HG03159 (cell line): ENCODE results near the gene AMBRA1.

Experiments
- ATAC-seq: cut with Tn5 transposase; IDR thresholded peaks from one replicate; pipeline ENCODE4 v1.9.1; 2021; ENCODE audit warnings: mild to moderate bottlenecking, moderate library complexity; ENCODE audit not compliant: unreplicated experiment

AMBRA1 gene

DNA sequence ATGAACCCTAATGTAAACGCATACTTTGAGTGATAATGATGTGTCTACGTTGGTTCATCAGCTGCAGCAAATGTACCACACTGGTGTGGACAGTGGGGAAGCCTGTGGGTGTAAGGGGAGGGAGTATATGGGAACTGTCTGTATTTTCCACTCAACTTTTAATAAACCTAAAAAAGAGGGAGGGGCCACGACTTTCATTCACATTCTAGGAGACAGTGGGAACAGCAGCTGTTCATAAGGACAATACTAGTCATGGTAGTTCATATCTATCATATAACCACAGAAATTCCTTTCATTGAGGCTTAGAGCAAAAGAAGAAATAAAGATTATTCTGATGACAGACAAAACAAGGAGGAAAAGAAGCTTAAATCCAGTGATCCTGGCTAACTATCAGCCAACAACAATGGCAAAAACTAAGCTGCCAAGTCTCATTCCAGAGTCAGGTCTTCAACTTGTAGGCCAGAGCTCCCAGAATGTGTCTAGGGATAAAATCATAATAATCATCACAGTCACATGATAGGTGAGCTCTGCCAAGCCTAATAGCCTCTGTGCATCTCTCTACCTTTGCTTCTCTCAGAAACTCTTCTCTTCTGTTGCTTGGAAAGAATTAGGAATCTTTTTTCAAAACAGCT lies 142.9 kb downstream of the AMBRA1 start:
- no peak for ATAC-seq

DNA sequence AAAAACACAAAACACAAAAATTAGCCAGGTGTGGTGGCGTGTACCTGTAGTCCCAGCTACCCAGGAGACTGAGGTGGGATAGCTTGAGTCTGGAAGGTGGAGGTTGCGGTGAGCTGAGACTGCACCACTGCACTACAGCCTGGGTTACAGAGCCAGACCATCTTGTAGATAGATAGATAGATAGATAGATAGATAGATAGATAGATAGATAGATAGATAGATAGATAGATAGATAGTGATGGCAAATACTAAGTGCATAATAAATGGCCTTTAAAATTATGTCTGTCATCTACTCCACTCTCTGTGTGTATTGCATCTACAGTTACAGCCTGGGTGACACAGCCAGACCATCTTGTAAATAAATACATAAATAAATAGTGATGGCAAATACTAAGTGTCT lies 146.3 kb downstream of the AMBRA1 start:
- ATAC-seq, result no peak

DNA sequence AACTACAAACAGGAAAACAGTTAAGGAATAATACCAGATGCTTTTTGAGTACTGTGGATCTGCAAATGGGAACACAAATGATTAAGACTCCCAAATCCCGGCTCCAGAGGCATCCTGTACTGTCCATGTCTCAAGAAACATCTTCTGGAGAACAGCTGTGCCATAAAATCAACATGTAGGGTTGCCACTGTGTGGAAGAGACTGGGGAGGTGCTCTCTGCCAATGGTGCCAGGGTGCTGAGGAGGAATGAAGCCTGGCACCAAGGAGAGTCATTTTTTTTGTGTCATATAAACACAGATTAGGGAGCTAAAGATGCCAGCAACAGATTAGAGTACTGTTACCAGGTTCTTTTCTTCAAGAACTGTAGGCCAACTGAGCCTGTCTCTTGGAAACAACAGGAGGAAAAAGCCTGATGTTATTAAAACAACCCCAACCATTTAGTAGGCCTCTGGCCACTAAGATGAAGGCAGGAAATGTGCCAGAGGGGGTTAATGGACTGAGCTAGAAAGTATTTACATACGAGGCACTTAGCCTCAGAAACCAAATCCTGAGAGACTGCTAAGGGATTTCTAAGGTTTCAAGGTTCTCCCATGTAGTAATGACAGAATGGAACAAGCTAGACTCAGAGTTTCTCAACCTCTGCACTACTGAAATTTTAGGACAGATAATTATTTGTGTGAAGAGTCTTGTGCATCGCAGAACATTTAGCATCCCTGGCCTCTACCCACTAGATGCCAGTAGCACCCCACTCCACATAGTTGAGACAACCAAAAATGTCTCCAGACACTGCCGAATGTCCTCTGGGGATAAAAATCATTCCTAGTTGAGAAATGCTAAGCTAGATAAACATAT lies 147.7 kb downstream of the AMBRA1 start:
- no peak for ATAC-seq

DNA sequence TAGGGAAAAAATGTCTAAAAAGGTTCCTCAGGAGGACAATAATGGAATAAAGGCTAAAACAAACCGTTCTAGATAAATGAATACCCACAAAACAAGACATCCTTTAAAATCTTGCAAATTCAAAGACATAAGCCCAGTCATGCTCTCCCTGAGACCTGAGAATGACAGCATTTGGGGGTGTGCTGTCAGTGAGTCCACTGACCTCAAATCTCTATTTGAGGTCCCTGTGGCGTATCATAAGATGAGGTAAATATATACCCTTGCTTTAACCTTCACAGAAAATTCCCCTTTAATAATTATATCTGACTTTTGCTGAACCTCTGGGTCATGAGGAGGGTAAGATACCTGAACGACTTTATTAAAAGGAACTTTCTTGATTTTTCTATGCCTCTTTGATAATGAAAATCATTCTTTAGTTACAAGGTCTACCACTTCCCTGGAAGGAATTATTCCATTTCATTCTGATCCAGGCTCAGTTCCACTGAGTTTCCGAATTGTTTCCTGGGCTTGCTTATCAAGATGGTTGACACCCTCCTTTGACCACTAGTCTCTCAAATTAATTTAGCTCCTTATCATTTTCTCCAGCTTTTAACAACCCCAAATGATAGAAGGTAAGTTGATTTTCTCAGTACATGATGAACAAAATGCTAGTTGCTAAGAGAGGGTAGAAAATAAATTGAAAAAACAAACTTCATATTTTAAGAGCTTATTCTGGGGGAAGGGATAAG lies 148.5 kb downstream of the AMBRA1 start:
- no peak for ATAC-seq

DNA sequence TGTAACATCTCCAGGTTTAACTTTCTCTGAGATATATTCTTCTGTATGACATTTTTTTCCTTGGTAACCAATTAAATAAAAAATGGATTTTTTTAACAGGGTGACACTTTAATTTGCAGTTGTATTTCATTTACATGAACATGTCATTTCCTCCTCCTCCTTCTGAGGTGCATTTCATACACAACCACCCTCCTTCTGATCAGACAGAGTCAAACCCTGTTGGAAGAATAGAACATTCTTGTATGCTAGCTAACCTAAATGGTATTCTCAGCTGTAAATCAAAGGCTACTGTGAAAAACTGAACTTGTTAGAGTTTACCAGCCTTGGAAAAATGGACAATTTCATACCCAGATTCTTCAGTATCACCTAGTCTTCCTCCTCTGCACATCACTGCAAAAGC lies 149.5 kb downstream of the AMBRA1 start:
- ATAC-seq, result no peak

DNA sequence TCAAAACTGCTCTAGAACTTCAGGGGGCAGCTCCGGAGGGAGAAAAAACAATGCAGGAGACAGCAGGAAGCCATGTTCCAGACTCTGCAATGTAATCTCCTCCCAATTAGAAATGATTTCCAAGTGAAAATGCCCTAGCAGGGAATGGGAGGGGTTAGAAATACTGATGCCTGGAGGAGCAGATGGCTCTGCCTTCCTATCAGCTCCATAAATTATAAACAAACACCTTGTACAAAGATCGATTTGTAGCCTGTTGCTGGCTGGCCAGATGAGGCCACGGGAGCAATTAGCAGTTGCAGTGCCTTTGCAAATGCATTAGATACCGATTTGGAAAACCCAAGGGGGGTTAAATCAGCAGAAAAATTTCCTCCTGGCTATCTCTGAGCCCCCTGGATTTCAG lies 155.6 kb downstream of the AMBRA1 start:
- no peak for ATAC-seq

DNA sequence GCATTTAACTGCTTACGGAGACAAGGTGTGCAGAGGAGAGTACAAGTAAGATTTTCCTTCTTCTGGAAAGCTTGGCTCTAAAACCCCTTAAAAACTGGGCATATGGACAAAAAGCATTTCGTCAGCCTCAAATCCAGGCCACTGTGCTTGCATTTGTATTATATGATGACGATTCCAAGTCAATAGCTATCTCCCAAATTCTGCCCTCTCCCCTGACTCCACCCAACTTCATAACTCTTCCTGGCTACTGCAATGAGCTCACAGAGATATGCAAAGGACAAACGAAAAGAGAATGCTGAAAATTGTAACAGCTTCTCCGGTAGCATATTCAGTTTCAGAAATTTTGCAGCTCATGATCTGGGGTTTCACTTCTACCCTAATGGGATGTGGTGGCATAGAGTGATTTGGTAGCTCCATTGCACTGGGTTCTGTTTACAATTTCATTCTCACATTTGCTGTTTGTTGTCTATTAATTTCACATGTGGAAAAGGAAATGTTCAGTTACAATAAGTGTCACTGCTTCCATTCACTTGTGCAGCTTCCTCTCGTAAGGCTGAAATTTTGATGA lies 156.6 kb downstream of the AMBRA1 start:
- ATAC-seq, result no peak

DNA sequence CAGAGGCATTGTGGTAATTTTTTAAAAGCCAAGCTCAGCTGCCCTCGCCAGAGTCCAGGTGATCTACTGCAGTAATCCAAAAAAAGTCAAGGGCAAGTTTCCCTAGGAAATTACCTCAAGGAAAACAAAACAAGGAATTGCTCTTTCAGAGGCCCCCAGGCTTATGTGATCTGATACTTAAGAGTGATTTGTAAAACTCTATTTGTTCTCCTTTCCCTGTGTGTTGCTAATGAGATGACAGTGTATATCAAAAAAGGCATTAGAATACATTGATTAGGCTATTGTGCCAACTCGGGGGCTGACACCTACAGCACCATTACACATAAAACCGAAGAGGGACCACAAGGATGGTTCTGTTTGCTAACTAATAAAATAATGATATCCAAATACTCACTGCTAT lies 157.7 kb downstream of the AMBRA1 start:
- ATAC-seq, result no peak

DNA sequence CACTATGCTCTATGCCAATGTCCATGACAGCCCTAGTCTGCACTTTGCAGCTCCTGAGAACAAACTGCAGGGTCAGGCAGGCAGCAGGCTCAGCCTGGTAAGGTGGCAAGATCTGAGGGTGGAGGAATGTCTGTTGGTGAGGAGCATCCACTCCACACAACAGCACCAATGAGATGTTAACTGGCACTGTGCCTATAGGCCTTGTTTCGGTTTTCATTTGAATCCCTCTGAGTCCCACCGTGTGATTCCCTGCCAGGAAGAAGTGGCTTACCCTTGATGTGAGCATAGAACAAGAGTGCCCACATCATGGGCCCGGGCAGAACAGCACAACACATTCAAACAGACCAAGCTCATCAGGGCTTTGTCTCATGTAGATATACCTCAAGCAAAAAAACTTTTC lies 158.1 kb downstream of the AMBRA1 start:
- ATAC-seq, result no peak

DNA sequence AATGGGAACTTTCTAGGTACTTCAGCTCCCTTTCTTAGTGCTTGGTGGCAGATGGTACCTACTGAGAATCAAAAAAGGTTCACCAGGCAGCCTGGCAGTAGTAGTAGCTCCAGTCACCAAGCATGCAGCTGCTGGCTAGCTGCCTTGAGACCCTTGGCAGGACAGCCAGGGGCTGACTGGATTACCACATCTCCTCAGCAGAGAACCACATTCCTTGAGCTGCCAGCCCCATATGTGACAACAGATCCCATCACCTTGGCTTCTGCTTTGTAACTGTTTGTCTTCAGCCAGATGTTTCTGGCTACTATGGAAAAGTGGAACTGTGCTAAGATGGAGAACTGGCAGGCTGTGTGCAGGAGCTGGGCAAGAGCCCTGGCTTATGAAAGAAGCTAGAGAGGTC lies 162.6 kb downstream of the AMBRA1 start:
- ATAC-seq, result no peak

DNA sequence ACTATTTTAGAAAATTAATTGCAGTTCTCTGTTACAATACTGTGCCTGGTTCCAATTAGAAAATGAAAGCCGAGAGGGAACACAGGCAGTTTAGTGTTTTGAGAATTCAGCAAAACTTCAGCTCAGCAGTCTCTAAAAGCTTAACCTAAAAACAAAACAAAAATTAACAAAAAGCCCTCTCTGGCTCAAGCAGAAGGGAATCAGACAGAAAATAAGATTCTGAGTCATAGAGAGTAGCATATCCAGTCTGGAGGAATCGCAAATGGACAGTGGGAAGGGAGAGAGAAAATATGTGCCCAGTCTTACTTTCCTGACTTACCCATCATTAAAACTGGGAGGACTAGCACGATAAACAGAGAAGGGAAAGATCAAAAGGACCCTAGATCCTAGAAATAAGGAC lies 164.1 kb downstream of the AMBRA1 start:
- no peak for ATAC-seq

DNA sequence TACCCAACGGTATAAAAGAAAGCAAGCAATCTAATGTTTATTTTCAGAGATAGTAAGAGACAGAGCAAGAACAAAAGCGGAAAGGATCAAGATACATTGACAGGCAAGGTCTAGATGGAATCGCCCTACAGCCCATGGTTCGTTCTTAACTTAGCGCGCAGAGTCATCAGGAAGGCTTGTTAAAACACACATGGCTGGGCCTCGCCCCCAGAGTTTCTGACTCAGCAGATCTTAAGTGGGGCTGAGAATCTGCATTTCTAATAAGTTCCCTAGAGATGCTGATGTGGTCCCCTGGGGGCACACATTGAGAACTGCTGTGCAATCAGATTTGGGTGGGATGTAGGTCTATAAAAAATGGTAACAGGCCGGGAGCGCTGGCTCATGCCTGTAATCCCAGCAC lies 166.5 kb downstream of the AMBRA1 start:
- ATAC-seq, result no peak

DNA sequence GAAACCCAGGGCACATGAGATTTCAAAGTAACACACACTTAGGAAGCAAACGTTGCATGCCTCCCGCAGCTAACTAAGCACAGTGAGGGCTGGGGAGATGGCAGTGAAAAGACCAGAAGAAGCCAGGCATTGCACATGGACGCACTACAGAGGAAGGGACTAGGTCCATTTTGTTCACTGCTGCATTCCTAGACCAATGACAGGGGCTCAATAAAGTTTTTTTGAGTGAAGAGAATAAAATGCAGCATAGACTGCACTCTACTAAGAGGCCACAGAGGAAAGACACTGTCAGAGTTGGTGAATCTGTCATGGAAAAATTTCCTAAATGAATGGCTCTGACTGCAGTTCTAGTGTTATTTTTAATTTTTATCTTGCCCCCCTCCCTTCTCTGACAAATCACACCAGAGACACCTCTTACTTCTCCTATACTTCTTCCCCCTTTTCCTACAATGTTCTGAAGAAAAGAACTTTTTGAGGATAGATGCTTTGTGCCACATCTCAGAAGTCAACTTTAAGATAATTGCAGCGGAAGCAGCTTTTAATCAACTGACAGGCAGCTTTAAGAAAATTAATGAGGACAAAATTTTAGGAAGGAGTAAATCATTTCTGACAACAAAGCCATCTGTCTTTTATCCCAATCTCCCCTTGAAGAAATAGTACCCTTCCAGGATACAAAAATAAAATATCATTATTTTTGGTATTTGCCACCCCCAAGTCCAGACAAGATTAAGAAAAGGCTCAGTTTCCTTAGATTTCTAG lies 167.4 kb downstream of the AMBRA1 start:
- ATAC-seq, result no peak

DNA sequence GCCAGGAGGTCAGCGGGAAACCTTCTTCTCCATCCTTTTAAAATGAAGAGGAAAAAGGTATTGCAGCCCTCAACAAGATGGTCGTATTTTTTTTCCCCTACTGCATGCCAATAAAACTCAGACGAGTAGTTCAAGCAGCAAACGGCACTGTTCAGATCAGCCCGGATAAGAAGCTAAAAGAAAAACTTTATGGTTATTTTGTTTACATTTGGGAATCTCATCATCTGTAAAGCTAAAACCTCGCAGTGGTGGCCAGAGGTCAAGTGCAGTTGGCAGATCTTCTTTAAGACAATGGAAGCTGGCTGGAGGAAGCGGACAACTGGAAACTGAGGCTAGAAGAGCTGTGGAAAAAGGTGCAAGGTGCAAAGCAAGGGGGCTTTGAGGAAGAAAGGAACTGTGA lies 171.2 kb downstream of the AMBRA1 start:
- no peak for ATAC-seq

DNA sequence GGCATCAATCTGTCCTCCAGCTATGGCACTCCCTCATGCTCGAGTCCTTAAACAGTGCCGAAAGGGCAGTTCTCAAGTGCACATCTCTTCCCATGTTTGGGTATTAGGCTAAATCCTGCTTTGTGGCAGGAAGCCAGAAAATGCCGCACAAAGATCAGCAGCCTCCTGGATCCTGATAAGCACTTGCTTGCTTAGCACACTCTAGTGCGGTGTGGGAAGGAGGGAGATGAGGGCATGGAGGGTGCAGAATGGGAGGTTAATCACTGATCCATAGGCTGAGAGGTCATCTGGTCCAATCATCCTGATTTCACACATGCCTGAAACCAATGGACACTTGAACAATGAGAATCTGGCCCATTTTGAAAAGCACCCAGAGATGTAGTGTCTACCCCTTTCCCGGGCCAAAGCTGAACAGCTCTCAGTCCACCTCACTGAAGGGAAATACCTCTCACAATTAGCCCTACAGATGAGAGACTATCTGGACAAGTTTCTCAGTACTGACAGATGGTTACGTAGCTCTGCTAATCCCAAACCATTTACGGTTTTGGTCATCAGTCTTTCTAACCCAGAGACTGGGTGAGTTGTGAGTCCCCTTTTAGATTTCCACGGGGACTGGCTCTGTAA lies 172.5 kb downstream of the AMBRA1 start:
- ATAC-seq, result no peak

DNA sequence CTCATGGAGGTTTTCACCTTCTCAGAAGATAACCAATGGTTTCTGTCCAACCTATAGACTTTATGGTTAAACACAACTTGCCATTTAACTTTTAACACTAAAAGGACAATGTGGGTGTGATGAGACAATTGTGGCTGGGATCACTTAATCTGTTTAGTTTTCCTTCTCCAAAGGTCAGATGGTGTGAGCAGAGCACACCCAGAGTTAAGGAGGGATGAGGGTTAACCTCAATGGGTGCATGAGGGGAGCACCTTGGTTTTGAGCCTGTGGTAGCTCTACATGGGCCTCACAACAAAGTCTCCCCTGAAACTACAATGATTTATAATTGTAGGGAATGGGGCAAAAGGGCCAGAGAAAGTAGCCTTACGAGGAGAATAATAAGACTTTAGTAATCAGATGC lies 173.3 kb downstream of the AMBRA1 start:
- no peak for ATAC-seq

DNA sequence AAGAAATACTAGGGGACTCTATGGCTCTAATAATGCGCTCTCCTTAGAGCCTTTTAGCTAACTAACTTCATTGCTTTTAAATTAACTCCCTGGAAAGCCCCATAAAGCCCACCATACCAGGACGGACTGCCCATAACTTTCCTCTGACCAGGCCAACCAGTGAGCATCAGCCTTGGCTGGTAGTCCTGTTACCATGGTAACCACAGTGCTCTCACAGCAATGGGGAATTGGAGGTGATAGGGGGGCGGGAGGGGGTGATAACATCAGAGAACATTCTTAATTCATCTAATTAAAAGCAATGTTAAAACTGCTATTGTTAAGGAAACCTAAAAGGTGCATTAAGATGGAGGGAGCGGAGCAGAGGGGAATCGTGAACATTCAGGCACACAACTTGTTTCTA lies 175.1 kb downstream of the AMBRA1 start:
- no peak for ATAC-seq

DNA sequence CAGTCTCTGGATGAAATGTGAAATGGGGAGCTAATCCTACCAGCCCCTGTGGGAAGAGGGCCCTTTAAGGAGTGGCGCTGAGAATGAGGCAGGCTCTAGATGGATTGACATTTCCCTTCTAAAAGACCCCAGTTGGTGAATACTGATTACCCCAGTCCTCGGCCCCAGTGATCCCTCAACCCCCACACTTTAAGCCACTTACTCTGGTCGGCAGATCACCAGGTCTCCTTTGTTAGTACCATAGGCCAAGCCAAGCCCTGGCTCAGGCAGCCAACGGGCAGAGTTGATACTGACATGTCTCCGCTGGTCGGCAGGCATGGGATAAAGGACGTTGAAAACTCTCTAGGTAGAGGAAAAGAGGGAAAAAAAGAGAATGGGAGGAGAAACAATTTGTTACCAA lies 176.1 kb downstream of the AMBRA1 start:
- no peak for ATAC-seq

DNA sequence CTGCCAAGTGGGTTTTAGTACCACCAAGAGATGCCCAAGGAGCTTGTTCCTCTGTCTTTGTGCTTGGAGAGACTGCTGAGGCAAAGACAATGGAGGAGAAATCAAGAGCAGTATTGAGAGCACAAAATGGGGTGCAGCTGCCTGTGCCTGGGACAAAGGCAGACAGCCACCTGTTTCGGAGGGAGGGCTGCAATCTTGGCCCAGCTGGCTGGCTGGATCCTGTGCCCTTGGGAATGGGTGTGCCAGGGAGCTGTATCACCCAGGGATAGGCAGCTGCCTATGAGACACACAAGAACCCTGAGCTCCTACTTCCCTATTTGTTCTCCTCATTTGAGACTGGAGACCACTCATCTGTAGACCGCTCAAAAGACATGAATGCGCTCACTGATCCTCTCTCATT lies 178.9 kb downstream of the AMBRA1 start:
- ATAC-seq, result no peak

DNA sequence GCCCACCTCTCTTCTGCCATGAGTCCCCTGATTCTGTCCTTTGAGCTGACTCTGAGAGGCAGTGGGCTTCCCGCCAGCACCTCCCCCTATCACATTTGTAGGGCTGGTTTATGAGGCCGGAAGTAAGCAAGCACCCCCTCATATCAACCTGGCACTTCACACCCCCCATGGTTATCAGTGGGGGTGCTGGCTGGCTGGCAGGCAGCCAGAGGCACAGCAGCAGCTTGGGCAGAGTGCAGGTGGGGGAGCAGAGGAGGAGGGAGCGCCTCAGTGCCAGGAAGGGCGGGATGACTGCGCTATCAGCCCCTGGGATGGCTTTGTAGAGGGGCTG lies 179.4 kb downstream of the AMBRA1 start:
- ATAC-seq, result no peak
